Ishikawa (cell line): ENCODE results near the gene FOXI1.

Source experiments
- CEBPB ChIP-seq: IDR thresholded peaks from 2 replicates; pipeline ENCODE4 v1.6.1; 2012
- CREB1 ChIP-seq: IDR thresholded peaks from 2 replicates; pipeline ENCODE4 v1.6.1; 2012; ENCODE audit warnings: low read depth
- EGR1 ChIP-seq: IDR thresholded peaks from 2 replicates; pipeline ENCODE4 v1.6.1; 2012
- EP300 ChIP-seq: IDR thresholded peaks from 2 replicates; pipeline ENCODE4 v1.6.1; 2012; ENCODE audit warnings: borderline replicate concordance
- FOXM1 ChIP-seq: IDR thresholded peaks from 2 replicates; pipeline ENCODE4 v1.6.1; 2012; ENCODE audit warnings: low read depth, borderline replicate concordance
- NFIC ChIP-seq: IDR thresholded peaks from 2 replicates; pipeline ENCODE4 v1.6.1; 2012
- RAD21 ChIP-seq: IDR thresholded peaks from 2 replicates; pipeline ENCODE4 v1.6.1; 2012; ENCODE audit warnings: low read depth
- REST ChIP-seq: IDR thresholded peaks from 2 replicates; pipeline ENCODE4 v1.6.1; 2012; ENCODE audit warnings: low read depth, mild to moderate bottlenecking
- TAF1 ChIP-seq: IDR thresholded peaks from 2 replicates; pipeline ENCODE4 v1.6.1; 2012; ENCODE audit warnings: low read depth, mild to moderate bottlenecking
- TCF12 ChIP-seq: IDR thresholded peaks from 2 replicates; pipeline ENCODE4 v1.6.1; 2012; ENCODE audit warnings: low read depth
- TEAD4 ChIP-seq: IDR thresholded peaks from 2 replicates; pipeline ENCODE4 v1.6.1; 2012
- YY1 ChIP-seq: IDR thresholded peaks from 2 replicates; pipeline ENCODE4 v1.6.1; 2012; ENCODE audit warnings: low read depth
- ZBTB7A ChIP-seq: IDR thresholded peaks from 2 replicates; pipeline ENCODE4 v1.6.1; 2012; ENCODE audit warnings: low read depth
- TF ChIP-seq, protein P1 (sequence below): IDR thresholded peaks from 2 replicates; pipeline ENCODE4 v1.6.1; 2012
- TF ChIP-seq, protein P2 (sequence below): IDR thresholded peaks from 2 replicates; pipeline ENCODE4 v1.6.1; 2012

Gene FOXI1

GRCh38 chr5:170155771-170156170 lies 50.1 kb downstream of the FOXI1 start:
- TF ChIP-seq, protein P1, sequence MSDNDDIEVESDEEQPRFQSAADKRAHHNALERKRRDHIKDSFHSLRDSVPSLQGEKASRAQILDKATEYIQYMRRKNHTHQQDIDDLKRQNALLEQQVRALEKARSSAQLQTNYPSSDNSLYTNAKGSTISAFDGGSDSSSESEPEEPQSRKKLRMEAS: no peak
- TF ChIP-seq, protein P2, sequence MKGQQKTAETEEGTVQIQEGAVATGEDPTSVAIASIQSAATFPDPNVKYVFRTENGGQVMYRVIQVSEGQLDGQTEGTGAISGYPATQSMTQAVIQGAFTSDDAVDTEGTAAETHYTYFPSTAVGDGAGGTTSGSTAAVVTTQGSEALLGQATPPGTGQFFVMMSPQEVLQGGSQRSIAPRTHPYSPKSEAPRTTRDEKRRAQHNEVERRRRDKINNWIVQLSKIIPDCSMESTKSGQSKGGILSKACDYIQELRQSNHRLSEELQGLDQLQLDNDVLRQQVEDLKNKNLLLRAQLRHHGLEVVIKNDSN: no peak
- TF ChIP-seq FOXM1 (no peak), CREB1 (no peak), NFIC (no peak), TEAD4 (no peak), TCF12 (no peak), EP300 (no peak), YY1 (no peak), REST (no peak), ZBTB7A (no peak), TAF1 (no peak), EGR1 (no peak), CEBPB (no peak), RAD21 (no peak)

GRCh38 chr5:170159101-170159698 lies 53.5 kb downstream of the FOXI1 start:
- TF ChIP-seq EGR1 (no peak), RAD21 (no peak), EP300 (no peak), TEAD4 (no peak), YY1 (no peak), NFIC (no peak), TCF12 (no peak), FOXM1 (no peak), CEBPB (no peak), REST (no peak), ZBTB7A (no peak), TAF1 (no peak)
- TF ChIP-seq, protein P1: no peak
